ENCODE measurements around the gene ZCCHC7. TPM values are rescaled to one million over a fixed set of nuclear protein-coding genes. Genes with fewer than 3 reads are reported as not detected.

The ZCCHC7 gene
- total RNA-seq, 3 donors from 2014 or later, result 19.8 to 29.1 (median 26.9) TPM

DNA sequence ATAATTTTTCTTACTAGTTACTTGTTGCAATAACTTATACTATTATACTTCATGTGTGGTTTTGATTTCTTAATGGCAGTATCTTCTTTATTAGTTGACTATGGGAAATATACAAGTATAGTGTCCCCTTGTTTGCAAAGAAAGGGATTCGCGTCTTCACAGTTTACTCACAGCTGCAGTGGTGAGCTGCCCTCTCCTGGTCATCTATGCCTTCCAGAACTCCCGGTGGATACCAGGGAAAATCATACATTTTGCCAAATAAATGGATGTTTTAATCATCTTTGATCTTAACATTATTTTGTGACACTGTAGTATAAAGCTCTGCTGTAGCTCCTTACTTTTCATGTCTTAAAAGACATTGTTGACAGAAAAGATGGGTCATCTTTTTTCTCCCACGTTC, 142.0 kb downstream of the ZCCHC7 start:
- TF ChIP-seq POLR2A (IDR thresholded peaks at IDR 0.05), result no peak
- TF ChIP-seq, protein P1, sequence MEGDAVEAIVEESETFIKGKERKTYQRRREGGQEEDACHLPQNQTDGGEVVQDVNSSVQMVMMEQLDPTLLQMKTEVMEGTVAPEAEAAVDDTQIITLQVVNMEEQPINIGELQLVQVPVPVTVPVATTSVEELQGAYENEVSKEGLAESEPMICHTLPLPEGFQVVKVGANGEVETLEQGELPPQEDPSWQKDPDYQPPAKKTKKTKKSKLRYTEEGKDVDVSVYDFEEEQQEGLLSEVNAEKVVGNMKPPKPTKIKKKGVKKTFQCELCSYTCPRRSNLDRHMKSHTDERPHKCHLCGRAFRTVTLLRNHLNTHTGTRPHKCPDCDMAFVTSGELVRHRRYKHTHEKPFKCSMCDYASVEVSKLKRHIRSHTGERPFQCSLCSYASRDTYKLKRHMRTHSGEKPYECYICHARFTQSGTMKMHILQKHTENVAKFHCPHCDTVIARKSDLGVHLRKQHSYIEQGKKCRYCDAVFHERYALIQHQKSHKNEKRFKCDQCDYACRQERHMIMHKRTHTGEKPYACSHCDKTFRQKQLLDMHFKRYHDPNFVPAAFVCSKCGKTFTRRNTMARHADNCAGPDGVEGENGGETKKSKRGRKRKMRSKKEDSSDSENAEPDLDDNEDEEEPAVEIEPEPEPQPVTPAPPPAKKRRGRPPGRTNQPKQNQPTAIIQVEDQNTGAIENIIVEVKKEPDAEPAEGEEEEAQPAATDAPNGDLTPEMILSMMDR (IDR thresholded peaks at IDR 0.05), result no peak
- TF ChIP-seq POLR2AphosphoS5 (IDR thresholded peaks at IDR 0.05), result no peak
- Histone ChIP-seq H3K9me3 (no peaks in the 10 kb centered on the region), H3K27ac (no peak overlapping the region), H3K4me3 (no peak overlapping the region), H3K36me3 (no peaks in the 10 kb centered on the region), H3K27me3 (no peaks in the 10 kb centered on the region), H3K4me1 (no peaks in the 10 kb centered on the region)
- intact Hi-C loops (cut with DNase I; ENCODE audit: low total_unique reads), result no loop called here
- DNase-seq (ENCODE audit: low spot score in 2 of 2), result no peak

- intact Hi-C loops (cut with DNase I; ENCODE audit: low total_unique reads), result no loop called here
- H3K4me3 ChIP-seq, result no peak overlapping the region
- H3K9me3 ChIP-seq, result no peaks in the 10 kb centered on the region
- no peaks in the 10 kb centered on the region for H3K4me1 ChIP-seq
- H3K27ac ChIP-seq, result no peak overlapping the region
- no peaks in the 10 kb centered on the region for H3K36me3 ChIP-seq
- TF ChIP-seq, protein P1 (IDR thresholded peaks at IDR 0.05), result no peak
- TF ChIP-seq POLR2A (IDR thresholded peaks at IDR 0.05) (no peak), POLR2AphosphoS5 (IDR thresholded peaks at IDR 0.05) (no peak)
- DNase-seq (ENCODE audit: low spot score in 2 of 2), result no peak
- H3K27me3 ChIP-seq, result no peaks in the 10 kb centered on the region
Observed at GRCh38 chr9:37264539-37264938, 144.2 kb downstream of the ZCCHC7 start.

DNA sequence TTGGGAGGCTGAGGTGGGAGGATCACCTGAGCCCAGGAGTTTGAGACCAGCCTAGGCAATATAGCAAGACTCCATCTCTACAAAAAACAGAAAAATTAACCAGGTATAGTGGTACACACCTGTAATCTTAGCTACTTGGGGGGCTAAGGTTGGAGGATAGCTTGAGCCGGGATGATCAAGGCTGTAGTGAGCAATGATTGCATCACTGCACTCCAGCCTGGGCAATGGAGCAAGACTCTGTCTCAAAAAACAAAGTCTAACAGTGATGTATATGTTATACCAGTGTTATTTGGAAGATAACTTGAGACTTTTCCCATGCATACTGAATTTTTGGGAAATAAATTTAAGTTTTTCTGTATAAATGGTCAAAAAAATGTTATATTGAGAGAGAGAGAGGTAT, 146.3 kb downstream of the ZCCHC7 start:
- Histone ChIP-seq H3K27me3 (no peaks in the 10 kb centered on the region), H3K36me3 (no peaks in the 10 kb centered on the region), H3K9me3 (no peaks in the 10 kb centered on the region), H3K27ac (no peak overlapping the region), H3K4me3 (no peak overlapping the region), H3K4me1 (no peaks in the 10 kb centered on the region)
- TF ChIP-seq, protein P1 (IDR thresholded peaks at IDR 0.05), result no peak
- TF ChIP-seq POLR2A (IDR thresholded peaks at IDR 0.05) (no peak), POLR2AphosphoS5 (IDR thresholded peaks at IDR 0.05) (no peak)
- no peak for DNase-seq (ENCODE audit: low spot score in 2 of 2)
- intact Hi-C loops (cut with DNase I; ENCODE audit: low total_unique reads), result no loop called here

DNA sequence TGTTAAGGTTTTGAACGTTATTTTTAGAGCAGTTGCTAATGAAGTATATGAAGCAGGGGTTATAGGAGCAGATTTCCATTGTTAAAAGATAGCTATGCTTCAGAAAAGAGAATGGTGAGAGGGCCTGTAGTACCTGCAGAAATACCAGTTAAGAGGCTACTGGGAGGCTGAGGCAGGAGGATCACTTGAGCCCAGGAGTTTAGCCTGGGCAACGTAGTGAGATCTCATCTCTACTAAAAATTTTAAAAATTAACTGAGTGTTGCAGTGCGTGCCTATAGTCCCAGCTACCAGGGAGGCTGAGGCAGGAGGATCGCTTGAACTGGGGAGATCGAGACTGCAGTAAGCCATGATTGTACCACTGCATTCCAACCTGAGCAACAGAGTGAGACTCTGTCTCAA, 148.8 kb downstream of the ZCCHC7 start:
- H3K4me3 ChIP-seq, result no peak overlapping the region
- H3K9me3 ChIP-seq, result peaks cover 0 to 4% of the 10 kb centered on the region in 2 donors
- intact Hi-C loops (cut with DNase I; ENCODE audit: low total_unique reads), result no loop called here
- H3K27ac ChIP-seq, result no peak overlapping the region
- no peak for TF ChIP-seq POLR2A (IDR thresholded peaks at IDR 0.05)
- no peak for TF ChIP-seq POLR2AphosphoS5 (IDR thresholded peaks at IDR 0.05)
- TF ChIP-seq, protein P1 (IDR thresholded peaks at IDR 0.05), result no peak
- no peaks in the 10 kb centered on the region for H3K36me3 ChIP-seq
- no peak for DNase-seq (ENCODE audit: low spot score in 2 of 2)
- no peaks in the 10 kb centered on the region for H3K4me1 ChIP-seq
- H3K27me3 ChIP-seq, result no peaks in the 10 kb centered on the region

GRCh38 chr9:37271679-37272078, 151.3 kb downstream of the ZCCHC7 start:
- H3K4me3 ChIP-seq, result no peak overlapping the region
- no peaks in the 10 kb centered on the region for H3K4me1 ChIP-seq
- DNase-seq (ENCODE audit: low spot score in 2 of 2), result no peak
- H3K36me3 ChIP-seq, result no peaks in the 10 kb centered on the region
- intact Hi-C loops (cut with DNase I; ENCODE audit: low total_unique reads), result no loop called here
- H3K27me3 ChIP-seq, result no peaks in the 10 kb centered on the region
- TF ChIP-seq, protein P1 (IDR thresholded peaks at IDR 0.05), result no peak
- TF ChIP-seq POLR2A (IDR thresholded peaks at IDR 0.05) (no peak), POLR2AphosphoS5 (IDR thresholded peaks at IDR 0.05) (no peak)
- peaks cover 0 to 4% of the 10 kb centered on the region in 2 donors for H3K9me3 ChIP-seq
- no peak overlapping the region for H3K27ac ChIP-seq
